ENCODE data around the gene CCDC158.

GRCh38 chr4:76309939-76310550 is 110.9 kb downstream of the CCDC158 start:
- TF ChIP-seq CTCF (IDR thresholded peaks at IDR 0.05) = no peak
- TF ChIP-seq POLR2A (IDR thresholded peaks at IDR 0.05) = no peak

All from breast epithelium (tissue), 3 donors.